ENCODE results near the gene OGFRL1. TPM values are rescaled to one million over a fixed set of nuclear protein-coding genes. Genes with fewer than 3 reads are reported as not detected.

OGFRL1 gene
- total RNA-seq, 2 experiments from 2014 or later: 11.4 to 13.0 TPM

GRCh38 chr6:71349976-71350615 lies 61.5 kb downstream of the OGFRL1 start:
- POLR2A ChIA-PET: no interaction called here
- no peak overlapping the region for H3K4me3 Mint-ChIP-seq
- peaks cover 5% of the 10 kb centered on the region for H3K27me3 Mint-ChIP-seq
- no peaks in the 10 kb centered on the region for H3K36me3 Mint-ChIP-seq
- ATAC-seq (ENCODE audit: low read depth) (no peak), DNase-seq (no peak)
- H3K4me1 Mint-ChIP-seq: peaks cover 1% of the 10 kb centered on the region
- no peak overlapping the region for H3K27ac Mint-ChIP-seq
- no peaks in the 10 kb centered on the region for H3K9me3 Mint-ChIP-seq

DNA sequence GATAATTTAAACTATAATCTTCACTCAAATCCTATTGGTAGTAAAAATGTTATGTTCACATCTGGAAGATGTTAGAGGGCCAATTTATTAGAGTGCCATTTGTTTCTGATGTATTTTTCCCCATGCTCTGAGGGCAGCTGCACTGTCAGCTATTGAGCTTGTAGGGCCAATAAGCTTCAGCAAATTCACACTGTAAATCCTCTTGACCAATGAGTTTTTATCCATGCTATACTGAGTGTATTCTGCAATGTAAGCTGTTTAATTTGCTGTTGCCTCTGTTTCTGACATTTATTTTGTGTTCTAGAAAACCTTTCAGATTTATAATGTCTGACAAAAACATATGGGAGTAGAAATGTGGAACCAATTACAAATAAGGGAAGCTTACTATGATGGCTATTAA lies 62.6 kb downstream of the OGFRL1 start:
- Mint-ChIP-seq H3K36me3 (no peaks in the 10 kb centered on the region), H3K4me1 (peaks cover 1% of the 10 kb centered on the region), H3K9me3 (no peaks in the 10 kb centered on the region), H3K27ac (no peak overlapping the region), H3K27me3 (peaks cover 10% of the 10 kb centered on the region), H3K4me3 (no peak overlapping the region)
- no peak for ATAC-seq (ENCODE audit: low read depth)
- DNase-seq: no peak
- POLR2A ChIA-PET: no interaction called here

Measured in activated naive CD8-positive, alpha-beta T cell treated with anti-CD3 and anti-CD28 coated beads, Interleukin-2, amount 10 ng/mL, durations not matched to agents 7 days and 5 days (primary cell).